HG03469 (cell line): Measurements from ENCODE around the gene GSE1.

Experiments used
- ATAC-seq: cut with Tn5 transposase; IDR thresholded peaks from one replicate; pipeline ENCODE4 v1.9.1; 2021; ENCODE audit warnings: mild to moderate bottlenecking, moderate library complexity, moderate number of reproducible peaks; ENCODE audit not compliant: unreplicated experiment

GSE1 gene

DNA sequence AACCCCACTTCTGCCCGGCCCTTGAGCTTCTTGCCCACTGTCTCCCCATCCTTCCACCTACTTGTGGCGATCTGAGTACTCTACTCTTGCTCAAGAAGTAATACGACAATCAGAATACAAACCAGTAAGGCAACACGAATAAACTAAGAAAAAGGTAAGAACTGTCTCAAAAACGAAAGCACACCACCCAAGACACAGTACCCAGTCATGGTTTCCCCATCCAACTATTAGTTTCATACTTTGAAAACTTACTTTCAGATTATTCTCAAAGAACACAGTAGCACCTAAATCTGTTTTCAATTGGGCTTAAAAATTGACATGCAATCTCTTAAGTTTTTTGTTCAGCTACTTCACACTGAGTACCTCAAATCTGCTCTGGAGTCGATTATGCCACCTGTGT lies 61.7 kb downstream of the GSE1 start:
- ATAC-seq = no peak

DNA sequence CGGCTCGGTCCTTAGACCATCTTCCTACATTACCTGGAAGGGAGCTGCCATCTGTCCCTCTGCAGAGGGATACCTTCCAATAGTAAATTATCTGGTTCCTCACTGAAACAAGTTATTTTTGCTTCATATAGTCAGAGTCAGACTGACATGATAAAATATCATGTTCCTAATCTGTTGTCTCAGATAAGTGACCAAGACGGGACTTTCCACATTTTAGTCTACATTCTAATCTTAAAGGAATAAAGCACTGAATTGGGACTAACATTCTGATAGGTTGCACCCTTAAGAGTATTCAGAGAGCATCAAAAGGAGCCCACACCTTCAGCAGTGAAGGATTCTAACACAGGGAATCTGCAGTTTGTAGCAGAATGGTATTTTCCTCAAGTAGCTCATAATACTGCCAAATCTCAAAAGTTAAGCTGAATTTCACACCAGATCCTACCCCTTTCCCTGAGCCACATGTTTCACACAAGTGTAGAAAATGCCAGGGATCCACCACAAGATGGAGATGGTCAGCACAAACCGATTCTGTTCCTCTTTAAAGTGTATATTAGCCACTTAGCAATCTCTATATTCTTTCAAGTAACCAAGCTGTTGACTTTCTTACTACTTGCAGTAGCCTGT lies 62.2 kb downstream of the GSE1 start:
- no peak for ATAC-seq

DNA sequence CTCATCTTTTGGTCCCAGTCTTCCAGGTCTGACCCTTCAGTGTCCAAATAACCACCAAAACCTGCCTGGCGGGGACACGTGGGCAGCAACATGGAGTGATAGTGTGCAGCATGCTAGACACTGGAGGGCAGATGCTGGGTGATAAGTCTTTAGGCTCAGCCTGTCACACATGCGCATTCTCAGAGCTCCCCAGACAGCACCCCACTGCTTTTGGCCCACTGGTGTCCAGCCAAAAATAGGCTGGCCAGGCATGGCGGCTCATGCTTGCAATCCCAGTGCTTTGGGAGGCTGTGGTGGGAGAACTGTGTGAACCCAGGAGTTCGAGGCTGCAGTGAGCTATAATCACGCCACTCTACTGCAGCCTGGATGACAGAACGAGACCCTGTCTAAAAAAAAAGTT lies 63.3 kb downstream of the GSE1 start:
- ATAC-seq = no peak

DNA sequence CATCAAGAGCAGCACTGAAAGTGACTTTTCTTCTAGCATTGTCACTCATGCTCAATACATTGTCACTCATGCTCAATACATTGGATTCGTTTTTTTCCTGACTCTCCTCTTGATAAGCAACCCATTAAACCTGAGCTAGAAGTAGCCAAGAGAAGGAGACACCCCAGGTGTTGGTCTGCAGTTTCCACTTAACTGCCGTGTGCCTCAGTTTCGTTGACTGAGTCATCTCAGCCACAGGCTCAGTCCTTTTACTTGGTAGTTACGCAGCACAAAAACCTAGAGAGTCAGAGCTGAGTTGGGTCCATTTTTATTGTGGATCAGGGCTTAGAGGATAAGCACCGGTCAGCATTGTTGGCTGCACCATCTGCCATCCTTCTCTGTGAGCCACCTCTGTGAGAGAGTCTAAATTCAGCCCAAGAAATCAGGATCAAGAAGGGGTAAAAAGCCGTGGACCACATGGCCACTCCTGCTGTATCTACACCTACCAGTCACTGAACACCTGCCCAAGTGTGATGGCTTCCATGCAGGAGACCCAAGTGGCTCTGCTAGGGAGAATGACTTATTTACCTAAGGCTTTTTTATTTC lies 64.4 kb downstream of the GSE1 start:
- ATAC-seq = no peak

DNA sequence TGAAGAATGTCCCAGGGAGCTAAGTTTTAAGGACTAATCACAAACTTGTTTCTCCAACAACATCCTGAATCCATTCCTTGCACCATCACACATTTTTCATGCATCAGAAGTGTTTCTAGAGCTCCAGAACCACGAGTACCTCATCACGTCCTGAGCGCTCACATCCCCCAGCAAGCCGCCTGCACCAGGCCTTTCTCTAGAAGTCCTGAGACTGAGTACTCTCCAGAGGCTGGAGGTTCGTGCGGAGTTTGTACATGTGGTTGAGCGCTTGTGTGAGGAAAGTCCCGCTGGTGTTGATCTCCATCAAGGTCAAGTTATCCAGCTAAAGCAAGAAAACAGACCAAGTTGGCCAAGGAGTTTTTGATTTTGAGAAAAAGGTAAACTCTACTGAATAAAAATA lies 64.9 kb downstream of the GSE1 start:
- ATAC-seq = no peak

DNA sequence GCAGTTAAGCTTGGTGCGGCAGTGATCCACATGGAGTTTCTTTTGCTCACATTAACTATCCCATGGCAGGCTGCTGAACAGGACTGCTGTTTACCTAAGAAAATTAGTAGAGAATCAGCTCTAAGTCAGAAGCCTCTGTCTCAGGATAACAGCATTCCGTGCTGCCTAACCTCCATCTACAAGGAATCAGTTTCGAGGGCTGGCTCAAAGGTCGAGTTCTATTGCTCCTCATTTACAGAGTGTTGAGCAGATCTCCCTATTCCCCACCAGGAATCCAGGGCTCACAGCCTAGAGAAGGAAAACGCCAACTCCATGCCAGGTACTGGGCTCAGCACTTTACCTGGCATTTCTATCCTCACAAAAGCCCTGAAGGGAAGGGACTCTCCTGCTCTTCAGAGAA lies 65.7 kb downstream of the GSE1 start:
- no peak for ATAC-seq

DNA sequence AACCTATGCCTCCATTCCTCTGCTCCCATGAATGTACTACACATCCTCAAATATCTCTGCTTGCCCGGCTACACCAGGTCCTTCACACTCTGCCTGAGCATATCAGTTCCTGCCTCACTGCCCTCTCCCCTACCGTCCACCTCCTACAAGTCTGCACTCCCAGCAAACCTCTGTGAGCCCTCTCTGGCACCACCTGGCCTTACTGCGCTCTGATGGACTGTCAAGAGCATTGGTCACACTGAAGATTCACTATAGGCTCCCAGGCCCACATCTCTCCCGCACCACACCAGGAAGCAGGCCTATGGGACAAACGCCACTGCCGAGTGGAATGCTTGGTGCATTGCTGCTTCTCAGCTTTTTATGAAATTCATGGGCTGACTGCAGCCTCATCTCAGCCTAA lies 66.7 kb downstream of the GSE1 start:
- no peak for ATAC-seq

DNA sequence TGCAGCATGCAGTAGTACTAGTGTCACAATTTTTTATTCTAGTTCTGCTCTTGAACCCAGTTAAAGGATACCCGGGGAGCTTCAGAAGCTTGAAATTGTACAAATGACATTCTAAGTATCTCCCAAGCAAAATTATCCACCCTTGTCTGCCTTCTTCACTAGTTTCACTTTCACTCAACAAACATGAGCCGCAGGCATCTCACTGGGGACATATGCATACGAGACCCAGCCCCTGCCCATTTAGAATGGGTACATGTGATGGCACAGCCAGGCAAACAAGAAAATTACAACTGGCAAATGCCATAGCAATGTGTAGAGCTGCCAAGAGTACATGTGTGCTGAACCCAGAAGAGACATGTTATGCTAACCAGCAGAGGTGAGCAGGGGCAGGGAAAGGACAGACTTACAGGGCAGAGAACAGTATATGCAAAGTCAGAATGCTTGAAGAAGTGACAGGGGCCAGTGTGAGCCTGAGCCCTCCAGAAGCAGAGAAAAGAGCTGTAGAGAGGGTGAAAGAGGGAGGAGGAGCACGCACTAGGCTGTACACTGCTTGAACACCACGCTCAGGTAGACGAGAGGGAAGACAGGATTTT lies 67.3 kb downstream of the GSE1 start:
- ATAC-seq = no peak

DNA sequence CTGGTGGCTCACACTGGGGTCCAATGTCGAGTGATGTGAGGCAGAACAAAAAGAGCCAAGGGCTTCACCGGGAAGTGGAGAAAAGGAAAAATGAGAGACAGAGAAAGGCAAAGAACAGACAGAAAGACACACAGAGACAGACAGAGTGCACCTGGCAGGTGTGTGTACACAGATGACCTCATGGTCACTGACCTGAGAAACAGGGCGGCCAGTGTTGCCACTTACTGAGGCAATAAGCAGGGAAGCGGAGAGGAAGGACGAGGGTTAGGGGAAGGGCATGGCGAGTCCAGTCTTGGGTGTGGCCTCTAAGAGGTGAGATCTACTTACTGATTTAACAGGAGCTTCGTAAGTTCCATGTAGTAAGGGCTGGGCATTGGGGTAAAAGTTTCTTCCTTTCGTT lies 68.1 kb downstream of the GSE1 start:
- no peak for ATAC-seq

DNA sequence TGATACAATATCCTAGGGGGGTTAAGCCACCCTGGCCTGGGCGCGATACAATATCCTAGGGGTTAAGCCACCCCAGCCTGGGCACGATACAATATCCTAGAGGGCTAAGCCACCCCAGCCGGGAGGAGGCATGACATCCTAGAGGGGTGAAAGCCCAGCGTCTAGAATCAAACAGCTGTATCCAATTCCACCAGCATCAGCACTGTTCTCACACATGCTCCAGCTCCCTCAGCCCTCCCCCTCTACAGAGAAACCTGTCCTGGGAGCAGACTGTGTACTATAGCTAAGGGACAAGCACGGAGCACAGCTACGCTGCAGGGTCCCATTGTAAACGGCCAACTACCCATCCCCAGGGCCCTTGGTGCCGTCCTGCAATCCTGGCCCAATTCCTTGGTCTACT lies 69.4 kb downstream of the GSE1 start:
- no peak for ATAC-seq

DNA sequence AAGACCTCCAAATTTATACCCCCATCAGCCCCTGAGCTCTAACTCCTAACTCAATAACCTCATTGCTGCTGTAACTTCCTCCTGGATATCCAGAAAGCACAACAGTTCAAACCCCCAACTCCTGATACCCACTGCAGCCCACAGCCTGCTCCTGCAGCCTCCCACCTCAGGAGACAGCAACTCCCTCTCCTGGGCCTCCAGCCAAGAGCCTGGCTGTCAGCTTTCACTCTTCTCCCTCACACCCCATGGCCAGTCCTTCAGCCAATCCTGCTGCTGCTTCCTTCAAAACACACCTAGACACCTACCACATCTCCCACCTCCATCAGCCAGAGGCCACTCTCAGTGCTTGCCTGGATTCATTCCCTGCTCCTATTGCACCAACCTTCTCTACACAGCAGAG lies 70.2 kb downstream of the GSE1 start:
- ATAC-seq = no peak

DNA sequence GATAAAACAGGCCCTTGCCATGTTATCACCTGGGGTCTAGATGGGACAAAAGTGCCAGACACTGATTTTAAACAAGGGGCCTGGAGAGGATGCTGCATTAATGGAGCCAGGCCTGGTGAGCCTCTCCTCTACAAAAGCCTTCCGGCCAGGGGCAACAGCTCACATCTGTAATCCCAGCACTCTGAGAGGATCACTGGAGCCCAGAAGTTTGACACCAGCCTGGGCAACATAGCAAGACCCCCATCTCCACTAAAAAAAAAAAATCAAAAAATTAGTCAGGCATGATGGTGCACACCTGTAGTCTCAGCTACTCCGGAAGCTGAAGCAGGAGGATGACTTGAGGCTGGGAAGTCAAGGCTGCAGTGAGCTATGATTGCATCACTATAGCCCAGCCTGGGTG lies 72.1 kb downstream of the GSE1 start:
- ATAC-seq = no peak

DNA sequence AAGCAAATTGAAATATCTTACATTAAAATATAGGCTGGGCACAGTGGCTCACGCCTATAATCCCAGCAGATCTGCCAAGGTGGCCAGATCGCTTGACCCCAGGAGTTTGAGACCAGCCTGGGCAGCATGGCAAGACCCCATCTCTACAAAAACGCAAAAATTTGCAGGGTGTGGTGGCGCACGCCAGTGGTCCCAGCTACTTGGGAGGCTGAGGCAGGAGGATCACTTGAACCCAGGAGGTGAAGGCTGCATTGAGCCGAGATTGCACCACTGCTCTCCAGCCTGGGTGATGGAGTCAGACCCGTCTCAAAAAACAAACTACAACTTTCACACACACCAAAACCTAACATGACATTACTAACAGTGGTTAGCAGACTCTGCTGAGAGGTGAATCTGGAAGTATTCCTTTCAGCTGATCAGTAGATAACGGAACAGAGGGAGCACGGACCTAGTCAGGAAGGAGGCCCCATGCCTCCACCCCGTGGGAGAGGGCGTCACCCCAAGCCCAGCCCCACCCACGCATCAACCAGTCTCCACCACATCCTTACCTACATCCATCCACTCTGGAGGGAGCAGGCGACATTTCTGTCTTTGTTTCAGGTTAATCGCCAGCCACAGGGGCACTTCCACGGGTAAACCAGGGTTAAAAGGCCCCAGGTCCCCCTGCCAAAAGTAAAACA lies 73.9 kb downstream of the GSE1 start:
- no peak for ATAC-seq

DNA sequence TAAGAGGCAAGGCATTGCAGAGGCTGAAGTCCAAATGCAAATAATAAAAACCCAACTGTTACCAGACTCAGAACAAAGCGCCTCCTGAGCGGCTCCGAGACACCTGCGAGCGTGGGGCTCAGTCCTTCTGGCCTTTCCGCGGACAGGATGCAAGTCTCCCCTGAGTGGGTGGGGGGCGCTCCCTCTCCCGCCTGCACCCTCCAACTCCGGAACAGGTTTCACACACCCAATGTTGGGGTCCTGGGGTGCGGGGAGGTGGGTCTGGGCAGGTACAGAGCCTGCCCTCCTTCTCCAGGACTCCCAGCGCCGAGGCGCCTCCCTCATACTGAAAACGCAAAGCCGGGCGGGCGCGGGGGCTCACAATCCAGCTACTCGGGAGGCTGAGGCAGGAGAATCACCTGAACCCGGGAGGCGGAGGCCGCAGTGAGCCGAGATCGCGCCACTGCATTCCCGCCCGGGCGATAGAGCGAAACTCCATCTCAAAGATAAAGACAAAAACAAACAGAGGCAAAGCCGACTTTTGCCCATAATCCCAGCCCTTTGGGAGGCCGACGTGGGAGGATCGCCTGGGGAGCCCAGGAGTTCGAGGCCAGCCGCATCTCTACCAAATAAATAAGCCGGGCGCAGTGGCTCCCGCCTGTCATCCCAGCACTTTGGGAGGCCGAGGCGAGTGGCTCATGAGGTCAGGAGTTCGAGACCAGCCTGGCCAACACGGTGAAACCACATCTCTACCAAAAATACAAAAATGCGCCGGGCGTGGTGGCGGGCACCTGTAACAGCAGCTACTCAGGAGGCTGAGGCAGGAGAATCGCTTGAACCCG lies 74.7 kb downstream of the GSE1 start:
- ATAC-seq = no peak

DNA sequence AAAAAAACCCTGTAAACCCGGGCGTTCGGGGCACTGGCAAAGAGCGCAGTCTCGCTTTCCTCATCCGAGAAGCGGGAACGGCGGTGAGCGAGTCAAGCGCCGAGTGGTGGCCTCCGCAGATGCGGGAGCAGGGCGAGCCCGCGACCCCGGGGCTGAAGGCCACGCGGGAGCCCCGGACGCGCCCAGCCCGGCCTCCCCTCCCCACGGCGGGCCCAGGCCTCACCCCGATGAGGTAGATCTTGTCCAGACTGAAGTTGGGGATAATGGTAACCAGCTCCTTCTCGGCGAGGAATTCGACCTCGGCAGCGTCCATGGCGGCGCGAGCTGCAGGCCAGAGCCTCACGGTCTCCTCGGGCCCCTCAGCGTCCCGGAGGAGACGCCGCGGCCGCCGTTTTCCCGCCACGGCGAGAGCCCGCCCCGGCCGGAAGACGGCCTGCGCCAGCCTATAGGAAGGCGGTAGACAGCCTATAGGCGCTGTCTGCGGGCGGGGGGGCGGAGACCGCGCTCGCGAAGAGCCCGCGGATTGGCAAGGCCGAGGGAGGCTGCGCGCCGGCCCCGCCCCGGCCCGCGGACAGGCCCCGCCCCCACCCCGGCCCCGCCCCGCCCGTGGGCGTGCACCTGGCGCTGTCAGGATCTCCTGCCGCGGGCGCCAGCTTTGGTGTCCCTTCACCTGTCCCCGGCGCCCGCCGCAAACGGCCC lies 75.6 kb downstream of the GSE1 start, which contains the start of gene GINS2:
TSS of gene GINS2 (minus strand) at position 369 of the 699 bp plus-strand sequence. CDS start at position 313, 56 bp downstream.
- peak; percentile 71 for ATAC-seq

DNA sequence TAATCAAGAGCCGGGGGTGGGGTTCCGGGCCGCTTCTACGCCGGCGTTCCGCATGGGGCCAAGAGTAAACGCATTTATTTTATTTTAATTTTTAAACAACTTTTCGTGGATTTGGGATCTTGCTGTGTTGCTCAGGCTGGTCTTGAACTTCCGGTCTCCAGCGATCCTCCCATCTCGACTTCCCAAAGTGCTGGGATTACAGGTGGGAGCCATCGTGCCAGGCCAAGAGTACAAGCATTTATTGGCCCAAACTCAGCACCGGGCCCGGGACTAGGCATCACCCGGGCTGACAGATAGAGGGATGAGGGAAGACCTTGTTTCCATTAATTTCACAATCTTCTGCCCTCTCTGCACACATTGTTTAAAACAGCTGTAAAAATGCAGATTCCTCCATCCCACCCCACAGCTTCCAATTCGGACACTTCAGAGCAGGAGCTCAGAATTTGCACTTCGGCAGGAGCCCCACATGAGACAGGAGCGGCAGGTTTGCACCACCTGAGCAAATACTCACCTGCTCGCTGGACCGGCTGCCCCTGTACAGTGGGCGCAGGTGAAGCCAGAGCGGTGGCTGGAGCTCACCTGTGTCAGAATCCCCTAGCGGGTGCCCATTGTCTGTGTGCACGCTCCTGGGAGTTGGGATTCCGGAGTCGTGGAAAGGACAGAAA lies 76.3 kb downstream of the GSE1 start:
- ATAC-seq = no peak

DNA sequence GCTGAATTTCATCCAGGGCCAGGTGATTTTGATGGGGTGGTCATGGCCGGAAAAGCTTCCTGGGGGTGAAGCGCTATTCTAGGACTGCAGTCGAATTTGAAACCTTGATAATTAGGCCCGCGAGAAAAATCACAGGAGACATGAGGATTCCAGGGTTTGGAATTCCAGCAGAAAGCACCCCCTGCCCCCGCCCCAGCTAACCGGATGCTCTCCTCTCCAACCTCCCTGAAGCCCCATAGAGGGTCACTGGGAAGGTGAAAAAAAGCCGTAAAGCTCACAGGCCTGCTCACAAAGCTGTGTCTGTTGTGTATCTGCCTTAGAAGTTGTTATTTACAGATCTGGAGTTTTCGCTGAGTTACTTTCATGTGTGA lies 76.8 kb downstream of the GSE1 start:
- ATAC-seq = no peak

DNA sequence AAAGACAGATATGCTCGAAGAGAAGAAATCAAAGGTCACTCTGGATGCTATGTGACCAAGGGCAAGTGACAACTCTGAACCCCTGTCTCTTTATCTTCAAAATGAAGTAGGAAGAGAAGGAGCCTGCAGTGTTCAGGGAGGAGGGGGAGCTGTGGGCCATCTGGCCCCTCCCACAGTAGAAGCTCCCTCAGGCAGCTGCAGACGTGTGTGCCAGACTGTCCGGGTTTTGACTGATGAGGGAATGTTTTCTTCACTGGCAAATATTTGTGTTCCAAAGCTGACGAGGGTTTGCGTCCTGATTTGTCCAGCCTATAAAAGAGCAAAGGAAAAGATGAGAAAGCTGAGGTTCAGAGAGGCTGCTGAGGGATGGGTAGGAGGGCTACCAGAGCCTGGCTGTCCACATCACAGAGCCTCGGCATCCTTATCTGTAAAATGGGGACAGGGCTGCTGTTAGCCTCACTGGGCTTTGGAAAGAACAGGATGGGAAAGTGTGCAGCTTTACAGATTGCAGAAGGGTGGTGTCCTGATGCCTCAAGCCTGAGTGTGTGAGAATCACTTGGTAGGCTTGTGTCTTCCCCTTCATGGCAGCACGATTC lies 77.4 kb downstream of the GSE1 start:
- no peak for ATAC-seq

DNA sequence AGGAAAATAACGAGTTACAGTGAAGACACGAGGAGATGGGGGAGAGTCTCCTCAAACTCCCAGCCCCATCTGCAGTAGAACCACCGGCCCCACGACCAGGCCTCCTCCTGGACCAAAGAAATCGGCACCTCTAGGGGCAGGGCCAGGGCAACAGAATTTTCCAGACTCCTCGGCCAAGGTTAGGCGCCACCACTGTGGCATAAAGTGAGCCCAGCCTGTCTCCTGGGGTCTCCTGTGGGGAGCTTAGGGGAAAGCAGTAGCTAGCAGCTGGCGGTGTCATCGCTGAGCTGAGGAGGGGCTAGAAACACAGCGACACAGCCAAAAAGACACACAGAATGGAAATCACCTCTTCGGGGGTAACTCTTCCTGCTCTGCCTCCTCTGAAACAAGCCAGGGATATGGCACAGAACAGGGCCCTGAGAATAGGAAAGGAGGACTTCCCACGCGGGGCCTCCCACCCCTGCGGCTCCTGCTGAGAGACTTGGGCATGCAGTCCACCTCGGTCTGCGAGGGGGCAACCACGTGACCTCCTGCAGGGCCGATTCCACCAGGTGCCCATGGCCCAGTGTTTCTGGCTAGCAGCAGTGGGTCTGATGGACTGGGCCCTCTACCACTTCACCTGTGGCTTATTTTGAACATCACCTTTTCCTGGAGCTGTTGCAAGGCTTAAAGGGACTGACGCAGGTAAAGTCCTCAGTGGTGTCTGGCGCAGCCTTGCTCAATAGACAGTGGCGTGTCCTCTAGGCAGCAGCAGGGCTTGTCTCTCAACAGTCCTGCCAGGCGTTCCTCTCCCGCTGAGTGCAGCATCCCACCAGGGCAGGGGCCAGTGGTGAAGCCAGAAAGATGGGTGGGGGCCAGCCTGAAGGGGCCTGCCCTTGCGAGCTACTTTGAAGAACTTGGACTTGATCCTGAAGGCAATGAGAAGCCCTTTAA lies 82.3 kb downstream of the GSE1 start:
- no peak for ATAC-seq
